Neural progenitor cell (in vitro differentiated cells): ENCODE results near the gene CAMKMT. TPM values are rescaled to one million over a fixed set of nuclear protein-coding genes. Genes with fewer than 3 reads are reported as not detected.

ENCODE experiments used
- DNase-seq: peaks from one replicate; pipeline ENCODE4 v3.0.0-alpha.2; 2016; ENCODE audit warnings: low spot score
- H2AFZ ChIP-seq: fragments of 200-600 bp; sonication (generic); replicated peaks from 2 replicates; pipeline ENCODE4 v1.6.1; 2016; ENCODE audit warnings: antibody characterized with exemption
- H3F3A ChIP-seq: fragments of 200-600 bp; sonication (generic); 2 replicates; pipeline ENCODE4 v1.6.1; 2016; ENCODE audit warnings: antibody characterized with exemption, low read depth
- H3K27ac ChIP-seq: fragments of 200-600 bp; sonication (generic); 2 replicates; pipeline ENCODE4 v1.5.1; 2016; ENCODE audit warnings: mild to moderate bottlenecking
- H3K27me3 ChIP-seq: fragments of 200-600 bp; sonication (generic); 2 replicates; pipeline ENCODE4 v1.6.1; 2016; ENCODE audit warnings: mild to moderate bottlenecking, moderate library complexity
- H3K36me3 ChIP-seq: fragments of 200-600 bp; sonication (generic); 2 replicates; pipeline ENCODE4 v1.5.1; 2016
- H3K4me1 ChIP-seq: fragments of 200-600 bp; sonication (generic); 2 replicates; pipeline ENCODE4 v1.6.1; 2016; ENCODE audit warnings: mixed run types
- H3K4me2 ChIP-seq: fragments of 200-600 bp; sonication (generic); 2 replicates; pipeline ENCODE4 v1.6.1; 2016
- H3K4me3 ChIP-seq: fragments of 200-600 bp; sonication (generic); 2 replicates; pipeline ENCODE4 v1.5.1; 2016
- H3K79me2 ChIP-seq: fragments of 200-600 bp; sonication (generic); 2 replicates; pipeline ENCODE4 v1.6.1; 2016; ENCODE audit warnings: low read depth
- H3K9ac ChIP-seq: fragments of 200-600 bp; sonication (generic); 2 replicates; pipeline ENCODE4 v1.6.1; 2016
- H3K9me3 ChIP-seq: fragments of 200-600 bp; sonication (generic); 2 replicates; pipeline ENCODE4 v1.5.1; 2016; ENCODE audit warnings: low read depth
- H4K20me1 ChIP-seq: fragments of 200-600 bp; sonication (generic); 2 replicates; pipeline ENCODE4 v1.6.1; 2016; ENCODE audit warnings: low read depth
- H3K27ac Mint-ChIP-seq: 3 replicates; pipeline ENCODE4 v1.8.0; 2021; ENCODE audit warnings: mixed read lengths
- H3K27me3 Mint-ChIP-seq: 2 replicates; pipeline ENCODE4 v1.8.0; 2022; ENCODE audit warnings: low read depth, mild to moderate bottlenecking, inconsistent platforms, moderate library complexity, mixed read lengths; ENCODE audit not compliant: insufficient read depth
- H3K36me3 Mint-ChIP-seq: 3 replicates; pipeline ENCODE4 v1.8.0; 2021; ENCODE audit warnings: mixed read lengths
- H3K4me1 Mint-ChIP-seq: 3 replicates; pipeline ENCODE4 v1.8.0; 2021; ENCODE audit warnings: mixed read lengths
- H3K4me3 Mint-ChIP-seq: 3 replicates; pipeline ENCODE4 v1.8.0; 2021; ENCODE audit warnings: mild to moderate bottlenecking, moderate library complexity, mixed read lengths
- H3K9me3 Mint-ChIP-seq: 3 replicates; pipeline ENCODE4 v1.8.0; 2020; ENCODE audit warnings: mixed read lengths
- EZH2 ChIP-seq: fragments of 200-600 bp; sonication (generic); IDR thresholded peaks from 2 replicates; pipeline ENCODE4 v1.6.1; 2017; ENCODE audit warnings: antibody characterized with exemption, mild to moderate bottlenecking, moderate library complexity
- EZH2phosphoT487 ChIP-seq: fragments of 200-600 bp; sonication (generic); IDR thresholded peaks from 2 replicates; pipeline ENCODE4 v1.6.1; 2017; ENCODE audit warnings: antibody characterized with exemption
- total RNA-seq: library from RNA; depleted of rRNA; stranded (reverse); fragments of >200 nt; gene quantifications from 2 replicates; pipeline ENCODE4 v1.2.3, GENCODE V29; 2015; ENCODE audit warnings: low replicate concordance
- TF ChIP-seq, protein P1 (sequence below): fragments of 200-600 bp; sonication (generic); IDR thresholded peaks from 2 replicates; pipeline ENCODE4 v1.5.1; 2017; ENCODE audit warnings: antibody characterized with exemption, mild to moderate bottlenecking

Gene CAMKMT
- total RNA-seq, 1 donor from 2014 or later: 28.5 TPM

DNA sequence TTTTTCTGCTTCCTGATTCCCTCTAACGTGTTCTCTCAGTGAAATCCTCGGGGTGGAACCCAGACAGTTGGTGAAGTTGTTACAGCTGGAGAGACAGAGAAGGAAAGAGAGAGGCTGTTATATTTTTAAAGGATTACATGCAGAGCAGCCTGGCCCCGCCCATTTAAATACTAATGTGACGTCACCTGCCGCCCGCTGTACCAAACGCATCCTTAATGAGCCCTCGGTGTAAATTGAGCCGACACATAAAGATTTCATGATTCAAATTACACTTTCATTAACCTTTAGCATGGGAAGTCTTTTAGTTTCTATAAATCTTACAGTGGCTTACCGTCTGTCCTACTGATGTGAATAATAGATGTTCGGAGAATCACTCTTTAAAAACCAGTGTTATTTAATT, 415.8 kb downstream of the CAMKMT start:
- H3K4me2 ChIP-seq: peak overlapping the region; percentile 75
- peaks cover 78% of the 10 kb centered on the region for H3F3A ChIP-seq
- Mint-ChIP-seq H3K4me3 (peak overlapping the region; percentile 71), H3K27ac (no peak overlapping the region), H3K9me3 (peaks cover 13% of the 10 kb centered on the region), H3K36me3 (peaks cover 5% of the 10 kb centered on the region), H3K27me3 (peaks cover 19% of the 10 kb centered on the region), H3K4me1 (peaks cover 50% of the 10 kb centered on the region)
- H4K20me1 ChIP-seq: peaks cover 24% of the 10 kb centered on the region
- H3K4me1 ChIP-seq: peaks cover 75% of the 10 kb centered on the region
- no peak overlapping the region for H3K9ac ChIP-seq
- H3K36me3 ChIP-seq: no peaks in the 10 kb centered on the region
- peak; percentile 74 for DNase-seq
- H3K79me2 ChIP-seq: no peaks in the 10 kb centered on the region
- H3K9me3 ChIP-seq: no peaks in the 10 kb centered on the region
- H3K27me3 ChIP-seq: peaks cover 13% of the 10 kb centered on the region
- H2AFZ ChIP-seq: no peak overlapping the region
- peak overlapping the region; percentile 40 for H3K4me3 ChIP-seq
- TF ChIP-seq EZH2: no peak
- TF ChIP-seq, protein P1, sequence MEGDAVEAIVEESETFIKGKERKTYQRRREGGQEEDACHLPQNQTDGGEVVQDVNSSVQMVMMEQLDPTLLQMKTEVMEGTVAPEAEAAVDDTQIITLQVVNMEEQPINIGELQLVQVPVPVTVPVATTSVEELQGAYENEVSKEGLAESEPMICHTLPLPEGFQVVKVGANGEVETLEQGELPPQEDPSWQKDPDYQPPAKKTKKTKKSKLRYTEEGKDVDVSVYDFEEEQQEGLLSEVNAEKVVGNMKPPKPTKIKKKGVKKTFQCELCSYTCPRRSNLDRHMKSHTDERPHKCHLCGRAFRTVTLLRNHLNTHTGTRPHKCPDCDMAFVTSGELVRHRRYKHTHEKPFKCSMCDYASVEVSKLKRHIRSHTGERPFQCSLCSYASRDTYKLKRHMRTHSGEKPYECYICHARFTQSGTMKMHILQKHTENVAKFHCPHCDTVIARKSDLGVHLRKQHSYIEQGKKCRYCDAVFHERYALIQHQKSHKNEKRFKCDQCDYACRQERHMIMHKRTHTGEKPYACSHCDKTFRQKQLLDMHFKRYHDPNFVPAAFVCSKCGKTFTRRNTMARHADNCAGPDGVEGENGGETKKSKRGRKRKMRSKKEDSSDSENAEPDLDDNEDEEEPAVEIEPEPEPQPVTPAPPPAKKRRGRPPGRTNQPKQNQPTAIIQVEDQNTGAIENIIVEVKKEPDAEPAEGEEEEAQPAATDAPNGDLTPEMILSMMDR: no peak
- TF ChIP-seq EZH2phosphoT487: no peak
- H3K27ac ChIP-seq: no peak overlapping the region

DNA sequence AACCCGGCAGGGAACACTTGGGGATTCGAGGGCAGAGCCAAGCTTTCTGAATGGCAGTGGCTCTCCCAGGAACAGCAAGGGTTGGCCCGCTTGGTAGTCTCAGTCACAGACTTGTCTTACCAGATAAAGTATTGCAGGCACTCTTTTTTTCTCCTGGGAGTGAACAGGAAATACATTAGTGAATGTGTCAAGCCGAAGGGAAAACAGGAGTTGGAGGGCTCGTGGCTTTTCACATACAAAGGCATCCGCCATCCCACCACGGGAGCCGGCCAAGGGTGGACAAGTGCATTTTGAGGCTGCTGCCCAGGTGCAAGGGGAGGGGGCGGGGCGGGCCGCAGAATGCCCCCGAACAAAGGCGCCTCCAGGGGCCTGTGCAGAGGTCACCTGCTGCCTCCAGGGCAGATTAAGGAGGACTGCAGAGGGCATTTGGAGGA, 416.5 kb downstream of the CAMKMT start:
- H3K4me3 ChIP-seq: peak overlapping the region; percentile 40
- H3K27ac Mint-ChIP-seq: no peak overlapping the region

DNA sequence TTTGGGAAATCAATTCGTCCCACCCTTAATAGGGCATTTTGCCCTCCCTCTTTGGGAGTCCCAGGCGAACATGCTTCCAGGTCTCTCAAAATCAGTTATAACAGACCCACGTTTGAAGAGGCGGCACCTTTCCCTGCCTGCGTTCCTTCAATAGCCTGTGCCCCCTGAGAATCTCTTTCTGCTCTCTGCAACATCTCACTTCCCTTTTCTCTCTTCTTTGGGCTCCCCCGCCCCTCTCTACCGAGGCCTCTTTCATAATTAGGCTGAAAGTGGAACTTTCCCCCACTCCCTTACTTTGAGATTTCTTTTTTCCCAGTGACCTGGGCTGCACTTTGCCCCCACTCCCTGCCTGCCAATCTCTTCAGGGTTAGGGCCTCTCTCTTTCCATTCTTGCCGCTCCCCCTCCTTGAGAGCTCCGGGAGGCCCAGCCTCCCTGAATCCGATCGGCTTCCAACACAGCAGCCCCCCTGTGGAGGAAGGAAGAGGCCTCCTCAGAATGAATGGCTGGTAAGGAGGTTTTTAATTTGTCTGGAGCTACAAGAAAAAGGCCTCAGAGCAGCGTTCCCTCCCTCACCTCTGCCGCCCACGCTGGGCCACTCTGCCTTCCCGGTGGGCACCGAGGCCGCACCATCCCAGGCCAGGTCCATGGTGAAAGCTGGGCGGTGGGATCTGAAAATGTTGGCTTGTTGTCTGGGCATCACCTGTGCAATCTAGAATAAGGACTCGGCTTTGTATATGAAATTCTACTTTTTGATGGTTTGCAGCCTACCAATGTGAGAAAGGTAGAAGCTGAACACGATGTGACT, 417.1 kb downstream of the CAMKMT start:
- H3K36me3 Mint-ChIP-seq: peaks cover 5% of the 10 kb centered on the region
- no peak overlapping the region for H2AFZ ChIP-seq
- H3F3A ChIP-seq: peaks cover 65% of the 10 kb centered on the region
- no peaks in the 10 kb centered on the region for H3K9me3 ChIP-seq
- peaks cover 13% of the 10 kb centered on the region for H3K27me3 ChIP-seq
- no peak for TF ChIP-seq EZH2
- peak; percentile 4 for TF ChIP-seq EZH2phosphoT487
- DNase-seq: peak; percentile 87
- no peaks in the 10 kb centered on the region for H3K36me3 ChIP-seq
- peak overlapping the region; percentile 19 for H3K27ac Mint-ChIP-seq
- peak overlapping the region; percentile 75 for H3K4me2 ChIP-seq
- no peaks in the 10 kb centered on the region for H3K79me2 ChIP-seq
- peaks cover 44% of the 10 kb centered on the region for H3K4me1 Mint-ChIP-seq
- H3K9me3 Mint-ChIP-seq: peaks cover 23% of the 10 kb centered on the region
- H3K4me3 Mint-ChIP-seq: peak overlapping the region; percentile 73
- peaks cover 62% of the 10 kb centered on the region for H3K4me1 ChIP-seq
- peak overlapping the region; percentile 51 for H3K27ac ChIP-seq
- H3K27me3 Mint-ChIP-seq: peaks cover 15% of the 10 kb centered on the region
- no peak overlapping the region for H3K9ac ChIP-seq
- H4K20me1 ChIP-seq: peaks cover 24% of the 10 kb centered on the region
- peak overlapping the region; percentile 40 for H3K4me3 ChIP-seq

More for the DNA sequence above, 416.5 kb downstream of the CAMKMT start:
- peaks cover 13% of the 10 kb centered on the region for H3K27me3 ChIP-seq
- no peaks in the 10 kb centered on the region for H3K36me3 ChIP-seq
- TF ChIP-seq EZH2phosphoT487 (no peak), EZH2 (no peak)
- TF ChIP-seq, protein P1: no peak
- H4K20me1 ChIP-seq: peaks cover 24% of the 10 kb centered on the region
- peaks cover 68% of the 10 kb centered on the region for H3K4me1 ChIP-seq
- H3K9me3 ChIP-seq: no peaks in the 10 kb centered on the region
- peak; percentile 77 for DNase-seq
- H3K9ac ChIP-seq: no peak overlapping the region
- peaks cover 13% of the 10 kb centered on the region for H3K27me3 Mint-ChIP-seq
- H3K79me2 ChIP-seq: no peaks in the 10 kb centered on the region
- H3K27ac ChIP-seq: peak overlapping the region; percentile 51
- H3F3A ChIP-seq: peaks cover 71% of the 10 kb centered on the region
- H3K4me2 ChIP-seq: peak overlapping the region; percentile 75
- peaks cover 5% of the 10 kb centered on the region for H3K36me3 Mint-ChIP-seq
- peak overlapping the region; percentile 71 for H3K4me3 Mint-ChIP-seq
- H3K4me1 Mint-ChIP-seq: peaks cover 45% of the 10 kb centered on the region
- H2AFZ ChIP-seq: no peak overlapping the region
- peaks cover 17% of the 10 kb centered on the region for H3K9me3 Mint-ChIP-seq

DNA sequence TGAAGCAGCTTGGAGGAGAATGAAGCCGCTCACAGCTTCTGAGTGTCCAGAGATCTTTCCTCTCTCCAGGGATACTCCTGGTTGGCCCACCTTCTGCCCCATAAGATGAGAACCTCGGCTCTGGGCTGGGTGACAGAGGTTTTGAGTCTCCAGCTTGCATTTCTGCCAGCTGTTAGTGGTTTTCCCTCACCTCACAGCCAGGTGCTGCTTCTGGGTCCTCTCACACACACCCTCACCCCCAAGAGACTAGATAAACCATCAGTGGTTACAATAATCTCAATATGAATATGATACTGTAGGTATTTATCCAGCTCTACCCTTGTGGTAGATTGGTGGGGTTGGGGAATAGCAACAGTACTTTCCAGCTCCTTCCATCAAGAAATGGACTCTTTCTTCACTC, 418.0 kb downstream of the CAMKMT start:
- Mint-ChIP-seq H3K36me3 (peaks cover 5% of the 10 kb centered on the region), H3K9me3 (peaks cover 24% of the 10 kb centered on the region), H3K4me3 (no peak overlapping the region), H3K27me3 (peaks cover 12% of the 10 kb centered on the region), H3K4me1 (peaks cover 39% of the 10 kb centered on the region), H3K27ac (no peak overlapping the region)
- H3K4me3 ChIP-seq: no peak overlapping the region
- H3F3A ChIP-seq: peaks cover 56% of the 10 kb centered on the region
- H3K27ac ChIP-seq: no peak overlapping the region
- H3K27me3 ChIP-seq: peaks cover 13% of the 10 kb centered on the region
- TF ChIP-seq EZH2 (no peak), EZH2phosphoT487 (peak; percentile 0)
- TF ChIP-seq, protein P1: no peak
- H4K20me1 ChIP-seq: peaks cover 24% of the 10 kb centered on the region
- H3K9me3 ChIP-seq: no peaks in the 10 kb centered on the region
- H3K9ac ChIP-seq: no peak overlapping the region
- peaks cover 52% of the 10 kb centered on the region for H3K4me1 ChIP-seq
- DNase-seq: no peak
- H3K4me2 ChIP-seq: no peak overlapping the region
- no peaks in the 10 kb centered on the region for H3K79me2 ChIP-seq
- no peak overlapping the region for H2AFZ ChIP-seq
- H3K36me3 ChIP-seq: no peaks in the 10 kb centered on the region
